Measurements from ENCODE around the gene ARHGAP6.

The ARHGAP6 gene

DNA sequence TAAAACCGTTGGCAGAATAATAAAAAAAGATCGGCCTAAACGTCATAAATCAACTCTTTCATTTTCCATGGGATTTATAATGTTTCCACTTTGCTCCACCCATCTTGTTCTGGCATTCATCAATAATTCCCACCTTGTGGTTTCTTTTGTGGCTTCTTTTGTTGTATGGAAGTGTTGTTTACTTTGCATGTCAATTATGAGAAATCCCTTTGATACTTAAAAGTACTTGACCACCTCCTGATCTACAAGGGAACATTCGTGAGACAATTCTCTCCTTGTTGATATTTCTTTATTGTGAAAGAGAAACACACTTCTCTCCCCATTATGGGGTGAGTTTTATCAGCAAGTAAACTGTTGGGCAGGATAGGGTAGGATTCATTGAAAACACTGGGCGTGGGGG is 369.7 kb downstream of the ARHGAP6 start:
- no peak for DNase-seq (ENCODE audit: low read depth, low spot score)

DNA sequence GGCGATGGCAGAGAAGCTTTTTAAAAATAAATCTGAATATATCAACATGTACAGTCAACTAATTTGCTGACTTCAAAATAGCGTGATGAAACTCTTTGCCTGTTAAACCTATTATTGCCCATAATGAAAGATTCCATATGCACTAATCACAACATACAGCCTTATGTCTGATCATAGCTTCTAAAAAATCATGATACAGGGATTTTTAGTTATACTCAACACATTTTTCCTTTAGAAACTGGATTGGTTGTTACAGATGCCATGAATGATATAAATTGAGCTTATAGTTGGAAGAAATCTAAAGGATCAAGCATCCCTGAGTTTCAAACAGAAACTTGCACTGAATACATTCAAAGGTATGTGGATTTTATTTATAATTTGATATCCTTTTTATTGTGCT is 372.6 kb downstream of the ARHGAP6 start, which contains the start of gene AMELX:
AMELX (plus strand) TSS at position 301 of the 400 bp plus-strand sequence. CDS start 1,376 bp downstream, outside the sequence.
- no peak for DNase-seq (ENCODE audit: low read depth, low spot score)

DNA sequence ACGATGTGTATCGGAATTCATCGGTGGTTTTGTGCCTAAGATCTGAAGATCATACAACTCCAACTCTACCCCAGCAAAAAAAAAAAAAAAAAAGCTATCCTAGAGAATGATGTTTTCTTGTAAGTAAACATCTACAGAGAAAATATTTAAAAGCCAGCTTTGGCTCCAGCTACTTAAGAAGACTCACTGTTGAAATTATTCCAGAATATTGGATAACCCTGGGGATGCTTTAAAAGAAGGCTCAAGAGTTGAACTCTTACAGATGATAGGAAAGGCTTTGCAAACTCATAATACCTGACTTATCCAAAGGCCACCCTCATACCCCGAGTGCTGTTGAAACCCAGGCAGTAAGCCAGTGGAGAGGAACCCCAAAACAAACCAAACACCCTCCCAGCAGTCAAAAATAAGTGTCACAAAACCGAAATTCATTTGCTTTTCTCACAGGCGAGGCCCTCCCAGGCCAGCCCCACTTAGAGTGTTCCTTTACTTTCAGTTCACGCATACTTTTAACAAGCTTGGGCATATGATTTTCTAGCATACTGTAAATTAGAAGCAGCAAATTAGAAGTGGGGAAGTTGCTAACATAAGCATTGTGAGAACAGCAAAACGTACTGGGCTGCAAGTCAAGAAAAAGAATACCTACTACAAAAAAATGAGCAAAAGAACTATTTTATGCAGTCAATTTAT is 375.2 kb downstream of the ARHGAP6 start:
- DNase-seq (ENCODE audit: low read depth, low spot score): no peak

DNA sequence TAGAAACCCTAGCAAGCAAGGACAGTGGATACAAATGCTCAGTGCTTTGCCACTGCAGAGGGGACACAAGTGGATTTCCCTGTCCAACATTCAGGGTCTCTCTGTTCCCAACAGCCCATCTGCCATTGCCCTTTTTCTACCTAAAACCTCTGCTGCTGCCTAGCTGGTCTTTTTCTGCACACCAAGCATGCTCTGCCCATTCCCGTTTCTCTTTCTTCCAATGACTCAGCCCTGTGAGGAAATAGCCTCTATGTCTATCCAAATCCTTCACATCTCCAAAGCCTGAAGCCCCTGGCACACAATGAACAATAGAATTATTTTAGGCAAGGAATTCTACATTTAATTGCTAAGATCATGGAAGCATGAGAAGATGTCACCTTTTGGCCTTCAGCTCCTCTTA is 378.2 kb downstream of the ARHGAP6 start:
- DNase-seq (ENCODE audit: low read depth, low spot score): no peak

DNA sequence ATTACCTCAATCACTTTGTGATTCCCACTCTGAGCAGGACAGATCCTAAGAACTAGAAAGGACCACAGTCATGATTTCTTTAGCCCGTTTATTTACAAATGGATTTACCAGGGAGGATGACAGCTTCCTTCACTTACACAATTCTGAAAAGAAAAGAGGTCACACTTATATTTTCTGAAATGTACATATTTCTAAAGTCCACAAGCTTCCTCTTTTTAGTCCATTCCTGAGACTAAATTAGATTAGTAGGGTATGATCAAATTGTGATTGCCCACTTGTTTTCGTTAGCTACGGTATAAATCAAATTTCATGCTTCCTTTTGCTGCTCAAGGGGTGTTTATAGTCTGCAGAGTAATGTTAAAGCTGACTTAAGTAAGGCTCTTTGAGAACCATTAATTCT is 380.1 kb downstream of the ARHGAP6 start:
- no peak for DNase-seq (ENCODE audit: low read depth, low spot score)

DNA sequence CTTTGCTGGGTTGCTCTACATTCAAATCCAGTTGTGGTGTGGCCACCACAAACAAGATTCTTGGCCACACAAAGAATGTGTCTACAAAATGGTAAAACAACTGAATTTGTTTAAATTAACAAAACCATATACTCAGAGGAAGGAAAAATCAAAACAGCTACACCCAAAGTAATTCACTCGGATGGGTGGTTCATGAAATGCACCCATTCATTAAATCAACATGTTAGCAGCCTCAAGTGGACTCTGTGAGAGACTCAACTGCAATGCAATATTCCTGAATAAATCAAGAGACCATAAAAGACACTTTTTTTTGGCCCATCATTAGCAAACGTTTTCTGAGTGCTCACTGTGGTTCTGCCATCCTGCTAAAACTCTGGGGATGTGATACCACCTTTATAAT is 383.7 kb downstream of the ARHGAP6 start:
- no peak for DNase-seq (ENCODE audit: low read depth, low spot score)

DNA sequence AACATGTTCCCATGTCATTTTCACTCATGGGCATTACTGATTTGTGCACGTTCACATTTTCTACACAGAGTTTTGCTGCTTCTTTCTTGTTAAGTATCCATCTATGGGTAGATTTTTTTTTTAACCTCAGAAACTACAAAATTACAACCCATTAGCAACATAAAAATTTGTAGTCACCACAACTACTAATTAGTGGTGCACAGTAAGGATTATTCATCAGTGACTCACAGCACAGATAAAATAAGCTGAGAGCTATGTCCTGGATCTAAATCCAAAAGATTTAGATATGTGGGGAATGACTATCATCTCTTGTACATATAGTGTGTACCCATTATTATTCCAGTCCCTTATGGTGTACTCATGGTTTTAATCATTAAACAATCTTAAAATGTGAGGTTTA is 392.2 kb downstream of the ARHGAP6 start:
- no peak for DNase-seq (ENCODE audit: low read depth, low spot score)

DNA sequence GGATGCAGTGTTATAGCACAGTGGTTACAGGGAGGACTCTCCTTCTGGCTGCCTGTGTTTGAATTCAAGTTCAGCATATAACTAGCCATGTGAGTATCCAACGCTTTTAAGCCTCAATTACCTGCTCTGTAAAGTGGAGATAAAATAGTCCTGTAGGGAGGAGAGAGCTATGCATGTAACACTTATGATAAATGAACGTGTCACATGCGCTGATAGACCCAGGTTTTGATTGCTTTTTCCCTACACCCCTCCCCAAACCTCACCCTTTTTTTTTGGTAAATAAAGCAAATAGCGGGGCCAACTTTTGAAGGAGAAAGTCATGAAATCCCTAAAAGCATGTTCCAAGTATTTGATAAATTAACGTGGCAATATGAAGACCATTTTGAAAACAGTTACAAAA is 392.9 kb downstream of the ARHGAP6 start:
- no peak for DNase-seq (ENCODE audit: low read depth, low spot score)

DNA sequence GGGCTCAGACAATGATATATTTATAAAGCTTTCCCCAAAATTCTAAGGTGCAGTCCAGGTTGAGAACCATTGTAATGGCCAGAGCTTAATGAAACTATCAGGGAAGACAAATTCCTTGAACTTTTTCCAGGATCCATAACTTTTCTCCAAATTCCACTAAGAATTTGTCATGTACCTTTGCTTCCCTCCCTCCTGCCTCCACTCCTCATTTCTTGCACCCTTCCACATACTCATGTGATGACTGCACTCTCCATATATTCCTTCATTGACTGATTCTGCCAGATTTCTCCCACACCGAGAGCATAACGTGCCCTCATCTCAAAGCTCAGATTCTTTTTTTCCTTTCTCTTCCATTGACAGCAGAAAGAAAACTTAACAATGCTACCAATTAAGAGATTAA is 393.4 kb downstream of the ARHGAP6 start:
- DNase-seq (ENCODE audit: low read depth, low spot score): no peak

DNA sequence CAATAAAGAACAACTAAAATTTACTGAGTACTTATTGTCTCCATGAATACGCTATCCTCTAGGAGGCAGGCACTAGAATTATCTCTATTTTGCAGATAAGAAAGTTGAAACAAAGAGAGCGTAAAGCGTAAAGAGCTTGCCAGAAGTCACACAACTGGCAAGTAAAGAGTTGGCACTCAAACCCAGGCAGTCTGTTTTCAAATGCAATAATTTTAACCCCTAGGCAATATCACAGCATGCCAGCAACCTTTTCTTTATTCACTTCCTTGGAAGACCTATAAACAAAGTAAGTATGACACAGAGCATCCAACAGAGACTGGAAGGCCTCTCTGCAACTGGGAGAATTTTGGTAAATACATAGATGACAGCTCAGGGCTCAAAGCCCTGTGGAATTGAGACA is 395.7 kb downstream of the ARHGAP6 start:
- DNase-seq (ENCODE audit: low read depth, low spot score): no peak

DNA sequence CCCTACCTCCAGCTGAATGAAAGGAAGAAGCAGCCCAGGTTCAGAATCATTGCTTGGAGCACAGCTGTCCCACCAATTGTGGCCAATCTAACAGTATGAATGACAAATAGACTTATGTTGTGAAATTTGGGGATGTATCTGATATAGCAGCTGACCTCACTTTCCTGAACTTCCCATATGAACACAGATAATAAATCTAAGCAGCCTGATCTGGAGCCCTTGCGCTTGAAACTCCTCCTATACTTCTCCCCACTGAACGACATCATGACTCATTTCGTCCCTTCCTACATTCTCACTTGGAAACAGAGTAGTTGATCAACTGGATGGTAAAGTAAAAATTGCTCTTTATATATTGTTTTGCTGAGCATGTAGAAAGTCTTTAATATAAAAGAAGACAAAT is 396.7 kb downstream of the ARHGAP6 start:
- DNase-seq (ENCODE audit: low read depth, low spot score): no peak

DNA sequence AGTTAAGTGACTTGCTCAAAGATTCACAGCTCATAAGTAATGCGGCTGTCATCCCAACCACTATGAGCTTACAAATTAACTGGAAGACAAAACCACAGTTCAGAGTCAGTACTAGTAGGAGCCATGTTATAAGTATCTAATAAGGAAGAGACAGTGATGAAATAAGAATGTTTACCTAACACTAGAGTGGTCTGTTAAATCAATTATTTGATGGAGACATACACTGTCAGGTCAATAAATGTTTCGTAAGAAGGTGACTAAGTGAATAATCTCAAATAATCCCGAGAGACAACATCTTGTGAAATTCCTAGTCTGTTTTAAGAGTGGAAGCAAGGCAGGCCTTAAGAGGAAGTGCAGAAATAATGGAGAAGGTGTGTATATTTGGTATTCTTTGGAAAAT is 398.3 kb downstream of the ARHGAP6 start:
- DNase-seq (ENCODE audit: low read depth, low spot score): no peak

DNA sequence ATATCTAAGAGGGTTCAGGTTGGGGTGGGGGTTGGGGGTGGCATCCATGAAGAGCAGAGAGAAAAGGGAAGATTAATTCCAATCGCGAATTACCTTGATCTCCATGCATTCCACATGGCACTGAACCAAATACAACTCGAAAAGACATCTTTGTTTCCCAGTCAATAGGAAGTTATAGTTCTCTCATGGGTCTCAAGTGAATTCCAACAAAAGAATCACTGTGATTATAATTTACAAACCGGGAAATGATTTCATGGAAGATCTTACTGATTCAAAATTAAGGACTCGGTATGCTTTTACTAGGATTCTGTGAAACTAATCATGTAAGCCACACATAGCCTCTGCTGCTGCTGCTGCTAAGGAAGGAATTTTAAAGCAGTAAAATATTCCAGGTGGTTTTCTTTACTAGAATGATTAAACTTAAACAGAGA is 399.1 kb downstream of the ARHGAP6 start:
- DNase-seq (ENCODE audit: low read depth, low spot score): no peak

DNA sequence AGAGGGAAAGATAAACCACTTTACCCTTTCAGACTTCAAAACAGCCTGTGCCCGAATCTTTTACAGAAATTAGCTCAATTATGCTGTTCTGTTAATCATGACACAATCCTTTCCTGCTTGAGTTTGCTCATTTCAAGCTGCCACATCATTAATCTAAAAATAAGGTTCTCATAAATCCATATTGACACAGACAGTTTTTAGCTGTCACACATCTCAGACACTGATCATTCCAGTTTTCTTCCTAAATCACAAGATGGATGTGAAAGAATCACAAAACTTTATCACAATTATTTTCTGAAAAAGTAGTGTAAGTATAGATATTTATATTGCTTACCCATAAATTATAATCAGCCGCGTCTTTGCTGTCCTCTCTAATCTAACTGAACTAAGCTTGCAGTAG is 400.4 kb downstream of the ARHGAP6 start:
- DNase-seq (ENCODE audit: low read depth, low spot score): no peak

DNA sequence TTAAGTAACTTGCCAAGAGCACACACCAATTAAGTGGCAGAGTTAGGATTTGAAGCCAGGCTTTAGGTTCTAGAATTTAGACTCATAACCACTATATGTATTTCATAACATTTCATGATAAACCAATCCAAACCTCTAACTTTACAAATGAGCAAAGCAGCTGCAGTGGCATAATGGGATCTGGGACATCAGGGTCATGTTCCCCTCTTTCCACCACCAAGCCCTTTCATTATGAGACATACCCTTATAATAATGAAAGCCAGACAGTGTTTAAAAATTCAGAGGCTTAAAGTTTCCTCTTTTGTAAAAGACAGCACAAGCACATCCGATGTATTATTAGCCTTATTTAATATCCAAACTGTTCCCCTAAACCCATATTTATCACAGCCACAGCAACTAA is 400.8 kb downstream of the ARHGAP6 start:
- DNase-seq (ENCODE audit: low read depth, low spot score): no peak

DNA sequence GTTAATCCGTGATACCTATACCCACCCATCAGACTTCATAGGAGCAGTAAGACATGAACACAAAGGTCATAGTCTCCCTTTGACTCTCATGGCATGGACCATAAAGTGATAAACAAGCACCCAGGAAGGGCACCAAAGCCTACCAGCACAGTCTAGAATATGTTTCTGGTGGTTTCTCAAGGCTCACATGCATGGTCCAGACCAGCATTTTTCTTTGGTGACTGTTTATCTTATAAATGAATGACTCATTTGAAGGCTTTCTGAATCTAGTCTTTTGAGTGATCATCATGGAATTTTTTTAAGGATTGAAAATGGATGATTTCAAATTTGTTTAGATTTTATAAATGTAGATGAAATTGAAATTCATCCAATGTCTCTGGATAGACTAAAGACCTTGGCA is 404.5 kb downstream of the ARHGAP6 start:
- DNase-seq (ENCODE audit: low read depth, low spot score): no peak

DNA sequence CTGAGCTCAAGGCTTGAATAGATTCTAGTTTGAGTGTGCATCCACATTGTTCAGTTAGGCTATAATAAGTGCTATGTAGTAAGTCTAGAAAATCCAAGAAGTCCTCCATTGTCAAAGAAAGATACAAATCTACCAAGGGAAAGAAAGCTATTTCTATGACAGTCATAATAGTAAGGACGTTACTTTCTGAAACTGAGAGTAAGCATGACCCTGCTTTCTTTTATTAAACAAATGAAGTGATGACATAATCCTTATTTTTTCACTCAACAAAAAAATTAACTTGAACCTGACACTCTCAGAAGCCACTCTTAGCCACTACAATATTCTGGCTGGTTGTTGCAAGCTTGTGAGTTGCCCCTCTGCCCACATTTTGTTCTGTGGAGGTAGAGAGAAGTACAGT is 406.3 kb downstream of the ARHGAP6 start:
- DNase-seq (ENCODE audit: low read depth, low spot score): no peak

DNA sequence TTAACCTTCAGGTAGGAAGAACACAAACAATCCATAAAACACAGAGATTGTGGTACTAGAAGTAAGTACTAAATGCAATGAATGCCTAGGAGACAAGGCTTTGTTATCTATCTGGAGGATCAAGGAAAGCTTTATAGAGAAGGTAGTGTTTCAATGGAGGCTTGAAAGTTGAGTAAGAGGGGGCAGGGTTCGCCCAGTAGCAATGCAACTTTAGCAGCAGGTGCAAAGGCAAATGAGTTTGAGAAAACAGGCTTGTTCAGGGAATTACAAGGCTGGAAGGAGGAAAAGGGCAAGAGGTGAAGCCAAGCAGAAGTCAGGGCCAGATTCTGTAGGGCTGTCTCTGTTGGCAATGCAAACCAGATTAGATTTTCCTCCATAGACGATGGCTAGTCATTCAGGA is 408.0 kb downstream of the ARHGAP6 start:
- DNase-seq (ENCODE audit: low read depth, low spot score): no peak

DNA sequence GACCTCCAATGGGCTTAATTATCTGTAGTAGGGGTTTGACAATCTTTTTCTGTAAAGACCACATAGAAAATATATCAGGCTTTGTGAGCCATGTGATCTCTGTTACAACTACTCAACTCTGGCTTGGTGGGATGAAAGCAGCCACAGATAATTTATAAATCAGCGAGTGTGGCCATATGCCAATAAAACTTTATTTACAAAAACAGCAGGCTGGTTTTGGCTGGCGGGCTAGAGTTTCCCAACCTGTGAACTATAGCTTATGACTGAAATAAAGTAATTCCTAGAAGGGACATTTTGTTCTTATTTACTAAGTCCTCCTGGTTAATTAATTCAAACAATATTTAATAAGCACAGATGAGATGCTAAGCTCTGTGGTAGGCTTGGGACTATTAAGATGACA is 408.4 kb downstream of the ARHGAP6 start:
- DNase-seq (ENCODE audit: low read depth, low spot score): no peak

DNA sequence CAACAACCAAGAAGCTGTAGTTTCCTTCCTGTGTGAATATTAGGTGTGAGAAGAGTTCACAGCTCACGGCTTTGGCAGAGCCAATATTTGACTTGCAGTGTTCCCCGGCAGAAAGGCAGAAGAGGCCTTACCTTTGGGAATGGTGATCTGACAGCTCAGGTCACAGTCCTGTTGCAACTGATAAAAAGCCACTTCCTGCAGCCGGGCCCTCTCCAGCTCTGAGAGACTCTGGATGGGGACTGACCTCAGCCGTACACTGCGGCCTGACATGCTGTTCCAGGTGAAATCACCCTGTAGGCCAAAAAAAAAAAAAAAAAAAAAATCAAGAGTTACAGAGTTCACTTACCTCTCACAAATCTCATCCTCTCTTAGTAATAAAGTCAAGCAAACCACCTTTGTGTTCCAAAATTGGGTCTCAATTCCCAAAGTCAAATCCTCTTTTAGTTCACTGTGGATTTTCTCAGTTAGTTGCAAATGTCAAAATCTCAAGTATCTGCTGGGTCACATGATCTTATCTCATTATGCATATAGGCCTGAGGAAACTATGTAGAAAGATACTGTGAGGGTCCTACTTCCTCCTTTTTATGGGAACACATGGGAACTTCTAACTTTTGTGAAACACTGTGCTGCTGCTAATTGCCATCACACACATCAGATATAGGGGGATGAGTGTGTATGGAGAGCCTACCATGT is 411.2 kb downstream of the ARHGAP6 start:
- no peak for DNase-seq (ENCODE audit: low read depth, low spot score)

DNA sequence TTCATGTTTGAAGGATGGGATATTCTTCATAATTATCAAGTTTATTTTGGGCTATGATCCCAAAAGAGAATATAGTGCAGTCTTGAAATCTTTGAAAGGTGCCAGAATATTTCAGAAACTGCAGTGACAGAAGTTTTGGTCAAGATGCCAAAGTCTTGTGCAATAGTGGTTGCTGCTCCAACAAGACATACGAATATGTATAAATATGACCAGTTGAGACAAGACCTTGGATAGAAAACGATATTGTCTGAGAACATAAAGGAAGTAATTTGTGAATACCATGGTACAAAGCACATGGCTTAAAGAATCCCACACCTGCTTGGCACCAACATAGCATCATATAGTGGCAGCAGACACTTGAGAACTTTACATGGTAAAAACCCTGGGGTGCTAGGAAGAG is 421.1 kb downstream of the ARHGAP6 start:
- DNase-seq (ENCODE audit: low read depth, low spot score): no peak

DNA sequence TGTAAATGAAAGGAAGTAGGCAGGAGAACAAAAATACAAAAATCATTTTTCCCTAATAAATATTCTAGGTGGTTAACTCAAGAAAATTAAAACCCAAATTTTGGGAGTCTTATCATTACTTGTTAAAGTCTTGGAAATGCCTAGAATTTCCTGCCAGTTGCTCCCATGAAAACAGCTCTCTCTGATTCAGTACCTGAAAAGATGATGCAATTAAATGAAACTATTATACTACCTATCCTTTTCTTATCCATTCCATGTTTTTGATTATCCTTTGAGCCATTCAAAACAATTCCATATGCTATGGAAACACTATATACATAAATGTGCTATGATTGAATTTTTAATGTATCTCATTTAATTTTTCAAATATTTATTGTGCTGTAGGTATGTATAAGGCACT is 423.0 kb downstream of the ARHGAP6 start:
- DNase-seq (ENCODE audit: low read depth, low spot score): no peak

DNA sequence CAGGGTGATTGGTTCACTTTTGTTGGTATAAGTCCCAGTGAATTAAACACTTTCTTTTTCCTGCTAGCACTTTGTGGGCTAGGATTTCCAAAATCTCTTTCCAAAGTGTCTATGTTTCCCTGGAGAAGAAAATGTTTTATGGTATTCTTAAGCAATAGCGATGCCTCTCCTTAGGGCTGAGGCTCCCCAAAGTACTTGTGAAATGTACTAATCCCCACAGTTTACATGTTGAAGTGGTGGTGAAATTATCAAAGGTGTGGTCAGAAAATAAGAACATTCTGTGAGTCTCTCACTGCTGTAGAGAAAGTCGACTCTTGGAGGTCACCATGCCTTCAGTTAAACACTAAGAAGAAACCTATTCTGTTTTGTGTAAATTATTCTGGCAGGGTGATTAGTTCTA is 424.0 kb downstream of the ARHGAP6 start:
- DNase-seq (ENCODE audit: low read depth, low spot score): no peak

DNA sequence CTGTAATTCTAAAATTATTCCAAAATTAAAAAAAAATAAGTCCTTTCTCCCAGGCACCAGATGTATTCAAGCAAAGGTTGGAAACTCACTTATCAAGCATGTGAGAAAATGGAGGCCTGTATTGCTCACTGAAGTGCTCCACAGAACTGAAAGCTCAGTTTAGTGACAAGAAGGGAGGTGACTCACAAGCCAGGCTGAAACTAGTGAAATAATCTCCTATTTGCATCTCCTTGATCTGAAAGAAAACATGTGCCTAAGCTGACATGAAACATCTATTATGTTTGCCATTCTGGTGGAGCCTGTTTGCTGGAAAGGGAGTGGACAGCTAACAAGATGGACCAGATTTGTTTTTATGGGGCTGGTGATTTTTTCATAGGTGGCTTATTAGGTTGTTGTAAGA is 426.5 kb downstream of the ARHGAP6 start:
- no peak for DNase-seq (ENCODE audit: low read depth, low spot score)
